ENCODE data around the gene FBXL7. TPM values are rescaled to one million over a fixed set of nuclear protein-coding genes. Genes with fewer than 3 reads are reported as not detected.

FBXL7 gene
- total RNA-seq, 1 donor: 11.2 TPM

- no peak for TF ChIP-seq CTCF (IDR thresholded peaks at IDR 0.05; ENCODE audit: insufficient read depth, low read depth, low read length)
- DNase-seq (ENCODE audit: low read depth): no peak
- no peak overlapping the region for H3K4me3 ChIP-seq (ENCODE audit: low read depth, low read length)
These were observed 55.2 kb downstream of the FBXL7 start for GRCh38 chr5:15555176-15555575.

GRCh38 chr5:15558240-15558639, 58.3 kb downstream of the FBXL7 start:
- no peak overlapping the region for H3K4me3 ChIP-seq (ENCODE audit: low read depth, low read length)
- no peak for TF ChIP-seq CTCF (IDR thresholded peaks at IDR 0.05; ENCODE audit: insufficient read depth, low read depth, low read length)
- DNase-seq (ENCODE audit: low read depth): no peak

- TF ChIP-seq CTCF (IDR thresholded peaks at IDR 0.05; ENCODE audit: insufficient read depth, low read depth, low read length): no peak
- H3K4me3 ChIP-seq (ENCODE audit: low read depth, low read length): no peak overlapping the region
- no peak for DNase-seq (ENCODE audit: low read depth)
These were observed 58.7 kb downstream of the FBXL7 start for GRCh38 chr5:15558681-15559080.

- no peak for DNase-seq (ENCODE audit: low read depth)
- no peak for TF ChIP-seq CTCF (IDR thresholded peaks at IDR 0.05; ENCODE audit: insufficient read depth, low read depth, low read length)
These were observed 60.4 kb downstream of the FBXL7 start for GRCh38 chr5:15560421-15560820.

GRCh38 chr5:15564523-15564922, 64.5 kb downstream of the FBXL7 start:
- H3K4me3 ChIP-seq (ENCODE audit: low read depth, low read length): no peak overlapping the region
- DNase-seq (ENCODE audit: low read depth): no peak
- no peak for TF ChIP-seq CTCF (IDR thresholded peaks at IDR 0.05; ENCODE audit: insufficient read depth, low read depth, low read length)

More at GRCh38 chr5:15560421-15560820, 60.4 kb downstream of the FBXL7 start:
- no peak overlapping the region for H3K4me3 ChIP-seq (ENCODE audit: low read depth, low read length)

- no peak for DNase-seq (ENCODE audit: low read depth)
- H3K4me3 ChIP-seq (ENCODE audit: low read depth, low read length): no peak overlapping the region
- no peak for TF ChIP-seq CTCF (IDR thresholded peaks at IDR 0.05; ENCODE audit: insufficient read depth, low read depth, low read length)
These were observed 65.0 kb downstream of the FBXL7 start for GRCh38 chr5:15564957-15565356.

- TF ChIP-seq CTCF (IDR thresholded peaks at IDR 0.05; ENCODE audit: insufficient read depth, low read depth, low read length): no peak
- H3K4me3 ChIP-seq (ENCODE audit: low read depth, low read length): no peak overlapping the region
- no peak for DNase-seq (ENCODE audit: low read depth)
These were observed 66.3 kb downstream of the FBXL7 start for GRCh38 chr5:15566306-15566705.

Data from fibroblast of villous mesenchyme (primary cell).